ENCODE data around the gene ANXA4.
"Not testable (repeated sequence)": the region's sequence is repeated elsewhere in the genome, so short reads cannot be mapped to it uniquely, and the experiment has no call there.

Gene ANXA4

DNA sequence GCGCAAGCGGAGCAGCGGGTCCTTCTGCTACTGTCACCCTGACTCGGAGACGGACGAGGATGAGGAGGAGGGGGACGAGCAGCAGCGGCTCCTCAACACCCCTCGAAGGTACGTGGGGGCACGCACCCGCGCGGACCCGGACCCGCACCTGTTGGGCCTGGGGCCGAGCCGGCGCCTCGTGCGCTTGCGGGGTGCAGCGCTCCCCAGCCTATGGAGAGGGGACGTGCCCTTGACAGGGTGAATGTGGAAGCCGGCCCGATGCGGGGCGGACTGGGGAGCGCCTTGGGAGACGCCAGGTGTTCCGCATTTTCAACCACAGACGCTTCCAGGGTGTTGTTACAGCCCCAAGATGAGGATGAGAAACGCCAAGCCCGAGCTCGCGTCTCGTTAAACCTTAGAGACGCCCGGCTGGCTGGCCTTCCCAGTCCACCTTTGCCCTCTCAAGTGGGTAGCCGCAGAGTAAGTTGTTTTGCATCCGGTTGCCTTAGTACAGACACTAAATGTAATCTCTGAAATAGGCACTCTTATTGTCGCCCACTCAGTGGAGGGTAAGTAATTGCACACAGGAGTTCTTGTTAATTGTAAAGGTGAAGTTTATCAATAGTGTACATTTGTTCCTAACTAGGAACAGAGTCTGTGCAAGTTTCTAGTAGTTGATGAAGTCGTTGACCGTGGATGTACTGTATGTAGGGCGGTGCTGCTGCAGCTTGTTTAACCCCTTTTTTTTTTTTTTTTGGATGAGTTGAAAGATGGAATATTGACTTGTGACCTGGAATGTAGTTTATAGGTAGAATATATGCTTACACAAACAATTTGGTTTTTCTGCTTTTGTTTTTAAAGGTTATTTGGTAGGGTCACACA, 88.3 kb downstream of the ANXA4 start:
- peak overlapping the region; percentile 81 for H3K27ac ChIP-seq (replicated peaks)
- DNase-seq (ENCODE audit: low read depth in 1 of 2, low spot score in 1 of 2): peak; percentile 17 to 80
- TF ChIP-seq, protein P1, sequence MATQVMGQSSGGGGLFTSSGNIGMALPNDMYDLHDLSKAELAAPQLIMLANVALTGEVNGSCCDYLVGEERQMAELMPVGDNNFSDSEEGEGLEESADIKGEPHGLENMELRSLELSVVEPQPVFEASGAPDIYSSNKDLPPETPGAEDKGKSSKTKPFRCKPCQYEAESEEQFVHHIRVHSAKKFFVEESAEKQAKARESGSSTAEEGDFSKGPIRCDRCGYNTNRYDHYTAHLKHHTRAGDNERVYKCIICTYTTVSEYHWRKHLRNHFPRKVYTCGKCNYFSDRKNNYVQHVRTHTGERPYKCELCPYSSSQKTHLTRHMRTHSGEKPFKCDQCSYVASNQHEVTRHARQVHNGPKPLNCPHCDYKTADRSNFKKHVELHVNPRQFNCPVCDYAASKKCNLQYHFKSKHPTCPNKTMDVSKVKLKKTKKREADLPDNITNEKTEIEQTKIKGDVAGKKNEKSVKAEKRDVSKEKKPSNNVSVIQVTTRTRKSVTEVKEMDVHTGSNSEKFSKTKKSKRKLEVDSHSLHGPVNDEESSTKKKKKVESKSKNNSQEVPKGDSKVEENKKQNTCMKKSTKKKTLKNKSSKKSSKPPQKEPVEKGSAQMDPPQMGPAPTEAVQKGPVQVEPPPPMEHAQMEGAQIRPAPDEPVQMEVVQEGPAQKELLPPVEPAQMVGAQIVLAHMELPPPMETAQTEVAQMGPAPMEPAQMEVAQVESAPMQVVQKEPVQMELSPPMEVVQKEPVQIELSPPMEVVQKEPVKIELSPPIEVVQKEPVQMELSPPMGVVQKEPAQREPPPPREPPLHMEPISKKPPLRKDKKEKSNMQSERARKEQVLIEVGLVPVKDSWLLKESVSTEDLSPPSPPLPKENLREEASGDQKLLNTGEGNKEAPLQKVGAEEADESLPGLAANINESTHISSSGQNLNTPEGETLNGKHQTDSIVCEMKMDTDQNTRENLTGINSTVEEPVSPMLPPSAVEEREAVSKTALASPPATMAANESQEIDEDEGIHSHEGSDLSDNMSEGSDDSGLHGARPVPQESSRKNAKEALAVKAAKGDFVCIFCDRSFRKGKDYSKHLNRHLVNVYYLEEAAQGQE (IDR thresholded peaks at IDR 0.05; ENCODE audit: insufficient replicate concordance, low read depth): no peak
- TF ChIP-seq POLR2AphosphoS5 (IDR thresholded peaks at IDR 0.05; ENCODE audit: low read depth) (no peak), SPI1 (IDR thresholded peaks at IDR 0.05; ENCODE audit: borderline replicate concordance, low read depth) (peak; percentile 71)
- TF ChIP-seq, protein P2, sequence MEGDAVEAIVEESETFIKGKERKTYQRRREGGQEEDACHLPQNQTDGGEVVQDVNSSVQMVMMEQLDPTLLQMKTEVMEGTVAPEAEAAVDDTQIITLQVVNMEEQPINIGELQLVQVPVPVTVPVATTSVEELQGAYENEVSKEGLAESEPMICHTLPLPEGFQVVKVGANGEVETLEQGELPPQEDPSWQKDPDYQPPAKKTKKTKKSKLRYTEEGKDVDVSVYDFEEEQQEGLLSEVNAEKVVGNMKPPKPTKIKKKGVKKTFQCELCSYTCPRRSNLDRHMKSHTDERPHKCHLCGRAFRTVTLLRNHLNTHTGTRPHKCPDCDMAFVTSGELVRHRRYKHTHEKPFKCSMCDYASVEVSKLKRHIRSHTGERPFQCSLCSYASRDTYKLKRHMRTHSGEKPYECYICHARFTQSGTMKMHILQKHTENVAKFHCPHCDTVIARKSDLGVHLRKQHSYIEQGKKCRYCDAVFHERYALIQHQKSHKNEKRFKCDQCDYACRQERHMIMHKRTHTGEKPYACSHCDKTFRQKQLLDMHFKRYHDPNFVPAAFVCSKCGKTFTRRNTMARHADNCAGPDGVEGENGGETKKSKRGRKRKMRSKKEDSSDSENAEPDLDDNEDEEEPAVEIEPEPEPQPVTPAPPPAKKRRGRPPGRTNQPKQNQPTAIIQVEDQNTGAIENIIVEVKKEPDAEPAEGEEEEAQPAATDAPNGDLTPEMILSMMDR (IDR thresholded peaks at IDR 0.05; ENCODE audit: insufficient read depth, low read length): no peak
- no peaks in the 10 kb centered on the region for H3K27me3 ChIP-seq (ENCODE audit: insufficient read depth, poor library complexity, severe bottlenecking)
- peak overlapping the region; percentile 99 for H3K4me3 ChIP-seq (replicated peaks; ENCODE audit: insufficient read depth, low read length)

DNA sequence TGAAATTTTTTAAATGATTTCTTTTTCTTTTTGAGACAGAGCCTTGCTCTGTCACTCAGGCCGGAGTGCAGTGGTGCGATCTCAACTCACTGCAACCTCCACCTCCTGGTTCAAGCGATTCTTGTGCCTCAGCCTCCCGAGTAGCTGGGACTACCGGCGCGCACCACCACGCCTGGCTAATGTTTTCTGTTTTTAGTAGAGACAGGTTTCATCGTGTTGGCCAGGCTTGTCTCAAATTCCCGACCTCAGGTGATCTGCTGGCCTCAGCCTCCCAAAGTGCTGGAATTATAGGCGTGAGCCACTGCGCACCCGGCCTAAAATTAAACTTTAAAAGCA, 88.9 kb downstream of the ANXA4 start:
- H3K4me3 ChIP-seq (replicated peaks; ENCODE audit: insufficient read depth, low read length): peak overlapping the region; percentile 99
- H3K27me3 ChIP-seq (ENCODE audit: insufficient read depth, poor library complexity, severe bottlenecking); H3K27ac ChIP-seq (replicated peaks); DNase-seq (ENCODE audit: low read depth in 1 of 2, low spot score in 1 of 2): not testable (repeated sequence)

DNA sequence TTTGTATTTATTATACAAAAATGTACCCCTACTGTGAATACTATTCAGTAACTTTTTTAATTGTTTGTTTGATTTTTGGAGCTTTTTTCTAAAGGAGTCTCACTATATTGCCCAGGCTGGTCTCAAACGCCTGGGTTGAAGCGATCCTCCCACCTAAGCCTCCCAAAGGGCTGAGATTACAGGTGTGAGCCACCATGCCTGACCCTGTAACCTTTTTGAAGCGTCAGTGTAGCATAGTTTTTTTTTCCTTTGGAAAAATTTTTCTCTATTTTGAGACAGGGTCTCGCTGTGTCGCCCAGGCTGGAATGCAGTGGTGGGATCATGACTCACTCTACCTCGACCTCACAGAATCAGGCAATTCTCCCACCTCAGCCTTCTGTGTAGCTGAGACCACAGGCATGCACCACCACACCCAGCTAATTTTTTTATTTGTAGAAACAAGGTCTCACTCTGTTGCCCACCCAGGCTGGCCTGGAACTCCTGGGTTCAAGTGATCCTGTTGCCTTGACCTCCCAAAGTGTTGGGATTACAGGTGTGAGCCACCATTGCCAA, 89.5 kb downstream of the ANXA4 start:
- H3K27me3 ChIP-seq (ENCODE audit: insufficient read depth, poor library complexity, severe bottlenecking): no peaks in the 10 kb centered on the region
- TF ChIP-seq GABPA (IDR thresholded peaks at IDR 0.05; ENCODE audit: low read depth): no peak
- TF ChIP-seq, protein P1 (IDR thresholded peaks at IDR 0.05; ENCODE audit: insufficient replicate concordance, low read depth): no peak
- TF ChIP-seq, protein P2 (IDR thresholded peaks at IDR 0.05; ENCODE audit: insufficient read depth, low read length): no peak
- no peak for TF ChIP-seq POLR2AphosphoS5 (IDR thresholded peaks at IDR 0.05; ENCODE audit: low read depth)
- TF ChIP-seq SPI1 (IDR thresholded peaks at IDR 0.05; ENCODE audit: borderline replicate concordance, low read depth): no peak
- H3K27ac ChIP-seq (replicated peaks): no peak overlapping the region
- H3K4me3 ChIP-seq (replicated peaks; ENCODE audit: insufficient read depth, low read length): no peak overlapping the region
- DNase-seq (ENCODE audit: low read depth in 1 of 2, low spot score in 1 of 2): no peak

DNA sequence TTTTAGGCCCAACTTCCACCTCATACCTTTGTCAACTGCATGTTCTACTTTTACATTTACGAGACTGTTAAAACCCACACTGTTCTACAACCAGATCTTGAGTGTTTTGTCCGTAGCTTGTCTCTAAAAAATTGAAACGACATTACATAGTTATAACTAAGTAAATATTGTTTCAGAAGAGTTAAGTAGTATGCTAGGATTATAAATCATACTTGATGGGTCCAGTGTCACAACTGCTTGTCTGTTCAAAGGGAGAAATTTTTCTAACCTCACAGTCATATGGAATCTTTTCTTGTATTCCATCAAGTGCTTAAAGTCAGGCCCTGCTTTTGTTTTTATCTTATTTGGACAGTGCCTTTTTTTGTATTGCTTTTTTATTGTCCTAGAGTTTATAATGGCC, 91.8 kb downstream of the ANXA4 start:
- TF ChIP-seq SPI1 (IDR thresholded peaks at IDR 0.05; ENCODE audit: borderline replicate concordance, low read depth) (no peak), GABPA (IDR thresholded peaks at IDR 0.05; ENCODE audit: low read depth) (no peak)
- Histone ChIP-seq H3K27ac (replicated peaks) (no peak overlapping the region), H3K4me3 (replicated peaks; ENCODE audit: insufficient read depth, low read length) (no peak overlapping the region), H3K27me3 (ENCODE audit: insufficient read depth, poor library complexity, severe bottlenecking) (no peaks in the 10 kb centered on the region)
- DNase-seq (ENCODE audit: low read depth in 1 of 2, low spot score in 1 of 2): no peak
